ENCODE results near the gene FAM131A.

Gene FAM131A

GRCh38 chr3:184308744-184309143, 28.7 kb upstream of the FAM131A start:
- DNase-seq: peak; percentile 51 to 71
- TF ChIP-seq POLR2A (IDR thresholded peaks at IDR 0.05; ENCODE audit: low read length) (no peak), GATA1 (IDR thresholded peaks at IDR 0.05; ENCODE audit: low read depth, low read length) (no peak)

- no peak for DNase-seq
Measured at GRCh38 chr3:184311633-184312032, 25.8 kb upstream of the FAM131A start.

GRCh38 chr3:184314363-184314699, 23.1 kb upstream of the FAM131A start, which contains the start of gene EIF4G1:
EIF4G1 (plus strand) TSS chr3:184314606; CDS start chr3:184315797, 1,191 bp downstream.
- TF ChIP-seq POLR2A (IDR thresholded peaks at IDR 0.05; ENCODE audit: low read length): peak; percentile 9
- TF ChIP-seq GATA1 (IDR thresholded peaks at IDR 0.05; ENCODE audit: low read depth, low read length): no peak
- peak; percentile 96 to 98 for DNase-seq

More at GRCh38 chr3:184311633-184312032, 25.8 kb upstream of the FAM131A start:
- TF ChIP-seq GATA1 (IDR thresholded peaks at IDR 0.05; ENCODE audit: low read depth, low read length): no peak
- no peak for TF ChIP-seq POLR2A (IDR thresholded peaks at IDR 0.05; ENCODE audit: low read length)

GRCh38 chr3:184314700-184315542, 22.5 kb upstream of the FAM131A start:
- TF ChIP-seq POLR2A (IDR thresholded peaks at IDR 0.05; ENCODE audit: low read length): peak; percentile 44
- TF ChIP-seq GATA1 (IDR thresholded peaks at IDR 0.05; ENCODE audit: low read depth, low read length): no peak

GRCh38 chr3:184315543-184315867, 21.9 kb upstream of the FAM131A start:
- TF ChIP-seq POLR2A (IDR thresholded peaks at IDR 0.05; ENCODE audit: low read length) (peak; percentile 15), GATA1 (IDR thresholded peaks at IDR 0.05; ENCODE audit: low read depth, low read length) (no peak)
- DNase-seq: peak; percentile 59 to 70

More at GRCh38 chr3:184314700-184315542, 22.5 kb upstream of the FAM131A start:
- DNase-seq: peak; percentile 88 to 92

GRCh38 chr3:184315871-184316661, 21.3 kb upstream of the FAM131A start:
- DNase-seq: no peak
- TF ChIP-seq GATA1 (IDR thresholded peaks at IDR 0.05; ENCODE audit: low read depth, low read length) (no peak), POLR2A (IDR thresholded peaks at IDR 0.05; ENCODE audit: low read length) (no peak)

- no peak for DNase-seq
- TF ChIP-seq GATA1 (IDR thresholded peaks at IDR 0.05; ENCODE audit: low read depth, low read length): no peak
- no peak for TF ChIP-seq POLR2A (IDR thresholded peaks at IDR 0.05; ENCODE audit: low read length)
Measured at GRCh38 chr3:184316792-184317191, 20.6 kb upstream of the FAM131A start.

- DNase-seq: no peak
- TF ChIP-seq POLR2A (IDR thresholded peaks at IDR 0.05; ENCODE audit: low read length) (no peak), GATA1 (IDR thresholded peaks at IDR 0.05; ENCODE audit: low read depth, low read length) (no peak)
Measured at GRCh38 chr3:184317201-184317600, 20.2 kb upstream of the FAM131A start.

- DNase-seq: peak; percentile 93 to 95
- TF ChIP-seq POLR2A (IDR thresholded peaks at IDR 0.05; ENCODE audit: low read length): no peak
- TF ChIP-seq GATA1 (IDR thresholded peaks at IDR 0.05; ENCODE audit: low read depth, low read length): no peak
Measured at GRCh38 chr3:184320104-184320445, 17.3 kb upstream of the FAM131A start.

- TF ChIP-seq POLR2A (IDR thresholded peaks at IDR 0.05; ENCODE audit: low read length) (no peak), GATA1 (IDR thresholded peaks at IDR 0.05; ENCODE audit: low read depth, low read length) (no peak)
- no peak for DNase-seq
Measured at GRCh38 chr3:184321666-184322065, 15.7 kb upstream of the FAM131A start.

GRCh38 chr3:184322731-184323487, 14.5 kb upstream of the FAM131A start:
- no peak for DNase-seq
- TF ChIP-seq GATA1 (IDR thresholded peaks at IDR 0.05; ENCODE audit: low read depth, low read length) (no peak), POLR2A (IDR thresholded peaks at IDR 0.05; ENCODE audit: low read length) (no peak)

GRCh38 chr3:184323696-184324095, 13.7 kb upstream of the FAM131A start:
- DNase-seq: no peak
- TF ChIP-seq POLR2A (IDR thresholded peaks at IDR 0.05; ENCODE audit: low read length) (no peak), GATA1 (IDR thresholded peaks at IDR 0.05; ENCODE audit: low read depth, low read length) (no peak)

- no peak for DNase-seq
- no peak for TF ChIP-seq GATA1 (IDR thresholded peaks at IDR 0.05; ENCODE audit: low read depth, low read length)
- TF ChIP-seq POLR2A (IDR thresholded peaks at IDR 0.05; ENCODE audit: low read length): no peak
Measured at GRCh38 chr3:184325269-184325668, 12.1 kb upstream of the FAM131A start.

Data from erythroblast (primary cell).